GM21381 (cell line): Measurements from ENCODE around the gene UBXN1.

Experiments used
- ATAC-seq: cut with Tn5 transposase; IDR thresholded peaks from one replicate; pipeline ENCODE4 v1.9.1; 2021; ENCODE audit warnings: mild to moderate bottlenecking, moderate library complexity; ENCODE audit not compliant: unreplicated experiment

The UBXN1 gene

DNA sequence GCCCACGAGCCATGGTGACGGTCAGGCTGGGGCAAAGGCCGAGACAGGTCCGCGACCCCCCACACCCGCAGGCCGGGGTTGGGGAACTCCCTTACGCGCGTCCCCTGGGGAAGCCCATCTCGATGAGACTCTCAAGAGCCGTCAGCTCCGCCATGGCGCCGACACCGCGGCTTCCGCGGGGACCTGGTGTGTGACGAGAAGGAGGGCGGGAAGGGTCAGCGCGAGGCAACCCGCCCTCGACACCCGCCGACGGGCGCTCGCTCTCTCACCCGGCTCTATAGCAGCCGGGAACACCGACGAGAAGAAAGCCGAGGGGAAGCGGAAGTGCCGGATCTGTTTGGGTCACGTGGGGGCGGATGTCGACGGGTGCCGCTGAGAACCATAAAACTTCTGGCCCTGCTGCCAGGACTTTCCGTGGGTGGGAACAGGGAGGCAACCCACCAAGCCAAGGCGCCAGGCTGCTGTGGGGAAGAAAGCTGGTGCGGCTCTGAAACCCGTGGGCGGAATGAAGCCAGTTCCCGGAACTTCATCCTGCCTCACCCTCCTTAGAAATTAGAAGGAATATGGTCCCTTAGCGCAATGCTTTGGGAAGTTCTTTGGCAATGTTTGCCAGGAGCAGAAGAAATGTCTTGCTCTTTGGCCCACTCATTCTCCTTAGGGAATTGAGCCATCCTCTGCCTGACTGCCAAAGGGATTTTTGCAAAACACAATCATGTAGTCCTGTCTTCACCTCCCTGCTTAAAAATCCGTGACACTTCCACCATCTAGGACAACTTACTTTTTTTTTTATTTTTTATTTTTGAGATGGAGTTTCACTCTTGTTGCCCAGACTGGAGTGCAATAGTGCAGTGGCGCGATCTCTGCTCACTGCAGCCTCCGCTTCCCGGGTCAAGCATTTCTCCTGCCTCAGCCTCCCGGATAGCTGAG lies at the start of gene UBXN1:
TSS of gene UBXN1 (minus strand) at position 304 of the 927 bp plus-strand sequence. CDS start at position 154, 150 bp downstream.
- peak; percentile 59 for ATAC-seq

GRCh38 chr11:62728171-62728988 lies 49.5 kb upstream of the UBXN1 start, which contains the start of gene TTC9C:
Gene TTC9C (plus strand): TSS chr11:62728486. CDS start chr11:62728849, 363 bp downstream.
- peak; percentile 18 for ATAC-seq

- ATAC-seq: peak; percentile 41
These were observed 48.9 kb upstream of the UBXN1 start for GRCh38 chr11:62727872-62728170.

GRCh38 chr11:62727165-62727871 lies 48.4 kb upstream of the UBXN1 start, which contains the start of gene HNRNPUL2:
Gene HNRNPUL2 (minus strand): TSS chr11:62727457. CDS start chr11:62727156, 301 bp downstream.
- ATAC-seq: peak; percentile 65

DNA sequence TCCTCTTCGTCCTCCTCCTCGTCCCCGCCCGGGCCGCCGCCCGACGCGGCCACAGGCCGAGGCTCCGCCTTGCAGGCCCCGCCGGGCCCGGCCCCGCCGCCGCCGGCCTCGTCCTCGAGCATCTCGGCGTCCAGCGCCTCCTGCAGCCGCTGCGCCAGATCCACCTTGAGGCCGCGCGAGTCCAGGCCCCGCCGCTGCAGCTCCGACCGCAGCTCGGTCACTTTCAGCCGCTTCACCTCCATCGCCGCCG lies 48.0 kb upstream of the UBXN1 start:
- ATAC-seq: no peak

DNA sequence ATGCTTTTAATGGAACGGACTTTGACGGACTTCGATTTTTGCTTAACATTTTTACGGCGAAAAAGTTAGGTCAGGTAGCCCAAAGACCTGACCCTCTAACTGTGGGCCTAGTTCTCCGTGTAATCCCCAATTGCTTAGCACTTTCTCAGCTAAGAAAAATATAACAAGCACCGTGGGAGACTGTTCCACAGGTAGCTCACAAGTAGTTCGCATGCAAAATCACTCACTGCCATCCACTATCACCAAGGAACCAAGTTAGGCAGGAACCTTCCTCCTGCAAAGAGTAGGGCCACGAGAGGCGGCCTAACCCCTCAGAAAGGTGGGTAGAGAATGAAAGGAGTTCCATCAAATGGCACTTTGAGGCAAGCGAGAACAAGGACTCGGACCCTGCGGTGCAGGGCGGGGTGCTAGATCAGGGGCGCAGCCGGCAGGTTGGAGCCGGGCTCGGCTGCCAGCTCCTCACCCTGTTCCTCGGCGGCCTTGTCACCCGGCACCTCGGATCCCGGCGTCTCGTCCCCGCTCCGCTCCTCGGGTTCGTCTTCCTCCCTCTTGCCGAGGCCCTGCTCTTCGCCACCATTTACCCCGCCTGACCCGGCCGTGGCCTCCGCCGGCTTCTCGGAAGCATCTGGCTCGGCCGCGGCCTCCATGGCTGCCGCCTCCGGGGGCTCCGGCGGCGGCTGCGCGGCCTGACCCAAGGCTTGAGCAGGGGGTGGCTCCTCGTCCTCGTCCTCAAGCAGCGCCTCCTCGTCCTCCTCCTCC lies 47.5 kb upstream of the UBXN1 start:
- peak; percentile 9 for ATAC-seq

DNA sequence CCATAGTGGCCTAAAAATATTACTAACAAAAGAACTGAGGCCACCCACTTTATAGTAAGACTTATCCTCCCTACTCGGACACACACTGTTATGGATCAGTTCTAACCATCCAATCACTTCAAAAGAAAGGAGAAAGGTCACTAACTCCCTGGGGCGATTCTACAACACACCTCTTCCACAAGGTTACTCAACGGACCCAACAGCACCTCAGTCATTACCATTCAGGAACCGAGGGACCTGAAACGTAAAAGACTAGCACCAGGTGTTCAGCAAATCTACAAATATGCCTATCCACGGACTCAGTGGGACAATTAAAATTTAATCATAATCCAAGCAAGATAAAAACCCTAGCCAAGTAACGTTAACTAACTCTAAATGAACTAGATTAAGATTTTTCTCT lies 46.8 kb upstream of the UBXN1 start:
- ATAC-seq: no peak

DNA sequence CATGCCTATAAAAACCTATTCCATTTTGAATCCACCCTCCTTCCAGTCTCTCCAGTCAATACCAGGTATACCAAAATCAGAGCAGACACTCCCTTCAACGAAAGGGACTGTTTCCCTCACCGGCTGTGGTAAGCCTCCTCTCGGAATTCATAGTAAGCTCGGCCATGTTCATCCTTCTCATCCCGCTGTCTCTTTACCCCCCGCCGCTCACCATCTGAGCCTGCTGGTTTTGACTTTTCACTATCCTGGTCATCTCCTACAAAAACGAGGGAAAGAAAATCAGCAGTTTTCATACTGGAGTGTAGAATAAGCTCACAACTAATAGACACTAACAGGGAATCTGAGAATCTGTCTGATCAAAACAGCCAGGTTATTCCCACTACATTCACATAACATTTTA lies 45.3 kb upstream of the UBXN1 start:
- no peak for ATAC-seq

GRCh38 chr11:62721994-62722393 lies 43.1 kb upstream of the UBXN1 start:
- ATAC-seq: no peak

- ATAC-seq: no peak
These were observed 40.6 kb upstream of the UBXN1 start for GRCh38 chr11:62719302-62719978.

- no peak for ATAC-seq
These were observed 37.9 kb upstream of the UBXN1 start for GRCh38 chr11:62716816-62717215.

- no peak for ATAC-seq
These were observed 37.3 kb upstream of the UBXN1 start for GRCh38 chr11:62716206-62716605.

- ATAC-seq: no peak
These were observed 36.6 kb upstream of the UBXN1 start for GRCh38 chr11:62715150-62716130.

DNA sequence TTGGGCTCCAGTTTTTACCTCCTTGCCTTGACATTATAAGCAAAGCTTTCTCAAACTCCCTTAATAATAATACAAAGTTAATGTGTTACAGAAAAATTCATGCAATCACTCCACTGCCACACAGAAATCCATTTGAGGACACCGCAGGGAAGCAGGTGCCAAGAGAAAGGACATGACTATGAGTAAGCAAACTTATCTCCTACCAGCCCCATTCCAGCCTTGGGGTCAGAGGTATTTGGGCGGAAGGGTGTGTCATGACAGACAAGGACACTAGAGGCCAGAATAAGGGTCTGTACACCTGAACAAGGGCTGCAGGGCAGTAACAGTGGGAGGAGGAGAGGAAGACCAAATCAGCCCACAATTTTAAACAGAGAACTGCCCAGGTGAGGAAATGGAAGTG lies 34.5 kb upstream of the UBXN1 start:
- ATAC-seq: no peak

- ATAC-seq: no peak
These were observed 34.0 kb upstream of the UBXN1 start for GRCh38 chr11:62712861-62713260.

GRCh38 chr11:62712276-62712812 lies 33.5 kb upstream of the UBXN1 start:
- ATAC-seq: no peak

GRCh38 chr11:62710001-62710345 lies 31.1 kb upstream of the UBXN1 start:
- no peak for ATAC-seq

DNA sequence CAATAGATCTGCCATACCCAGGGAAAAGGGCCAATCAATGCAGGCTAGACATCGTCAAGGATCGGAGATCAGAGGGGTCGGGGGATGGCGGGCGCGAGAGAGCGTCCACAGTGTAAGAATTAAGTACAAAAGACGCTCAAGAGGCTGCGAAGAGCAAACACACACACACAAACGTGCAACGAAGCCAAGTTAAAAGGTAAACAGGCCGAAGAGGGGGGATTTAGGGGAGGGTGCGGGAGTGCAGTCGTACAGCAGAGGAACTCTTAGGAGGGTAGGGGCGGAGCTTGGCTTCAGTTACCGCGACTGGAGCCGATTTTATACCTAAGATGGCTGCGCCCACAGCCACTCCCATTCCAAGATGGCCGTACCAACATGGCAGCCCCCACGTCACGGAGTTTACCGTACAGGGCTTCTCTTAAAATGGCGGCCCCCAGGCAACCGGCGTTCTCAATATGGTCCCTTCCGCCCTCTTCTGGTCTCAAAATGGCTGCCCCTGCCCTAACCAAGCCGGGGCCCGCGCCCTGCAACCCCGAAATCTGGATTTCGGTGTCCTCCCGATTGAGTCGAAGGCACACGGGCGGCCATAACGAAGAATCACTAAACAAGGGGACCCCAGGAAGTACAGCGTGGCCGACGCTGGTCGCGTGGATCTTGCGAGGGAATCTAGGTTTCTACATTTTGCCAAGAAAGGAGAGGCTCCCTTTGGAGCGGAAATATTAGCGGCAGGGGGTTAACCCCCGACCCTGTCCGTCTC lies 30.6 kb upstream of the UBXN1 start:
- ATAC-seq: peak; percentile 63
